Measurements from ENCODE around the gene PALLD.

- TF ChIP-seq CTCF (IDR thresholded peaks at IDR 0.05) (no peak), POLR2A (IDR thresholded peaks at IDR 0.05) (no peak)
Measured at GRCh38 chr4:168822481-168822880, 325.6 kb downstream of the PALLD start.
